Immature natural killer cell (primary cell): ENCODE results near the gene RNU5B-1. TPM values are rescaled to one million over a fixed set of nuclear protein-coding genes. Genes with fewer than 3 reads are reported as not detected.
A peak's percentile ranks its signal among the peaks of the same experiment; 100 is the strongest.
"Not testable (repeated sequence)": the region's sequence is repeated elsewhere in the genome, so short reads cannot be mapped to it uniquely, and the experiment has no call there.

Source experiments
- DNase-seq, 3 donors: peaks; one replicate each; pipeline ENCODE4 v3.0.0; 2022; ENCODE audit warnings: mixed read lengths in 1 of 3
- H3K27ac Mint-ChIP-seq, 6 donors: one replicate each; pipeline ENCODE4 v1.8.0; 2020; ENCODE audit warnings: mixed read lengths in 6 of 6, mild to moderate bottlenecking in 5 of 6, inconsistent platforms in 4 of 6, moderate library complexity in 3 of 6
- H3K27me3 Mint-ChIP-seq, 3 donors: one replicate each; pipeline ENCODE4 v1.8.0; 2020 to 2021; ENCODE audit warnings: low read depth in 3 of 3, mild to moderate bottlenecking in 3 of 3, mixed read lengths in 3 of 3, moderate library complexity in 3 of 3, inconsistent platforms in 1 of 3
- H3K36me3 Mint-ChIP-seq, 3 donors: one replicate each; pipeline ENCODE4 v1.8.0; 2020; ENCODE audit warnings: mixed read lengths in 3 of 3, inconsistent platforms in 2 of 3, mild to moderate bottlenecking in 2 of 3
- H3K4me1 Mint-ChIP-seq, 2 donors: one replicate each; pipeline ENCODE4 v1.8.0; 2020; ENCODE audit warnings: inconsistent platforms in 2 of 2, mild to moderate bottlenecking in 2 of 2, mixed read lengths in 2 of 2, moderate library complexity in 1 of 2
- H3K4me3 Mint-ChIP-seq, 5 donors: one replicate each; pipeline ENCODE4 v1.8.0; 2020; ENCODE audit warnings: mild to moderate bottlenecking in 5 of 5, mixed read lengths in 5 of 5, inconsistent platforms in 3 of 5, moderate library complexity in 3 of 5
- H3K9me3 Mint-ChIP-seq, 6 donors: one replicate each; pipeline ENCODE4 v1.8.0; 2020; ENCODE audit warnings: mild to moderate bottlenecking in 6 of 6, mixed read lengths in 6 of 6, inconsistent platforms in 4 of 6, moderate library complexity in 3 of 6
- polyA plus RNA-seq, 3 donors: library from polyadenylated mRNA; unstranded; fragments of 300-500 nt; fragmentation: Illumina TruSeq; gene quantifications; one replicate each; pipeline ENCODE4 v1.2.3, GENCODE V29; 2021

The RNU5B-1 gene
- polyA plus RNA-seq, result not detected

DNA sequence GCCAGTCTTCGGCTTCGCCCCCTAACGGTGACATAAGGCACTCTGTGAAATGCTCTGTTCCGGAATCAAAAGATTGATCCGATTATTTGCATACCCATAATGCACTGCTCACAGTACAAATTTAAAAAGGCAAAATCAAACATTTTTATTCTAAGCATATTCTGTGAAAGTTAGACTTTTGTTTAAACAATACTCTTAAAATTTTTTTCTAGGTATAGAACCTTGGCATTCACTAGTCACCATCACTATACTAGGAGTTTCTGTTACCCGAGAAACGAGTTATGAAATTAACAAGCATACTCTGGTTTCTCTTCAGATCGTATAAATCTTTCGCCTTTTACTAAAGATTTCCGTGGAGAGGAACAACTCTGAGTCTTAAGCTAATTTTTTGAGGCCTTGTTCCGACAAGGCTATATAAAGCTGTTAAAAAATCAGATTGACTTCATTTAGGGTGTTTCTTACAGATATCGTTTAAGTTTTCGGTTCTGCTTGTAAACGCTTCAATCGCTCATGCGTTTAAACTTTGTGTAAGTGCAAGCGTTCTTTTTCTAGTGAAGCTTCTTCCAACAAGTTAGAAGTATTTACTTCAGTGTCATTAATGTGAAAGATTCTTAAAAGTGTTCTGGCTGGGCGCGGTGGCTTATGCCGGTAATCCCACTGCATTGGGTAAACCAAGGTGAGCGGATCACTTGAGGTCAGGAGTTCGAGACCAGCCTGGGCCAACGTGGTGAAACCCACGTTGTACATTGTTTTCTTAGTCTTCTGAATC lies at the start of gene RNU5B-1:
Gene RNU5B-1, plus strand, starts transcription at position 297 of the 769 bp plus-strand sequence.
- Mint-ChIP-seq H3K9me3 (no peaks in the 10 kb centered on the region), H3K4me1 (peaks cover 33 to 44% of the 10 kb centered on the region in 2 donors), H3K36me3 (no peaks in the 10 kb centered on the region), H3K4me3 (peak within 1 kb of the TSS; percentile 96 to 100 (median 97)), H3K27ac (peak within 1 kb of the TSS; percentile 97 to 99 (median 98)), H3K27me3 (peaks cover 12 to 28% (median 19%) of the 10 kb centered on the region in 3 donors)
- peak; percentile 90 to 93 (median 92) for DNase-seq

DNA sequence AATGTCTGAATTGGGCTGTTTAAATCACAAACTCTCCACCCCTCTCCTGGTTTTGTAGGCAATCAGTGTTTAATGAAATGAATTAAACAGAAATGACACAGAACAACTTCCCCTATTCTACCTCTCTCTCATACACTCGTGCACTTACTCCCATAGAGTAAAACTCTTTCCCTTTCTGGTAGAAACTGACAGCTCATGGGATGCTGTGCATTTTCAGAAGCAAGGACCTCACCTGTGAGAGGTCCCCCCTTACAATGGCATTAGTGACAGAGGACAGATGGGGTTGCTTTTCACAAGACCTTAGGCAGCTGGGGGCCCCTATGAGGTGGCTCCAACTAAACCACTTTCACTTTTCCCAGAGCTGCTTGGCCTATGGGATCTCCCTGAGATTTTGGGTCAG lies 49.7 kb upstream of the RNU5B-1 start:
- Mint-ChIP-seq H3K27ac (no peak overlapping the region), H3K36me3 (peaks cover 20 to 29% (median 22%) of the 10 kb centered on the region in 3 donors), H3K9me3 (no peaks in the 10 kb centered on the region), H3K4me3 (no peak overlapping the region), H3K4me1 (no peaks in the 10 kb centered on the region), H3K27me3 (peaks cover 0 to 2% (median 0%) of the 10 kb centered on the region in 3 donors)
- DNase-seq, result no peak

DNA sequence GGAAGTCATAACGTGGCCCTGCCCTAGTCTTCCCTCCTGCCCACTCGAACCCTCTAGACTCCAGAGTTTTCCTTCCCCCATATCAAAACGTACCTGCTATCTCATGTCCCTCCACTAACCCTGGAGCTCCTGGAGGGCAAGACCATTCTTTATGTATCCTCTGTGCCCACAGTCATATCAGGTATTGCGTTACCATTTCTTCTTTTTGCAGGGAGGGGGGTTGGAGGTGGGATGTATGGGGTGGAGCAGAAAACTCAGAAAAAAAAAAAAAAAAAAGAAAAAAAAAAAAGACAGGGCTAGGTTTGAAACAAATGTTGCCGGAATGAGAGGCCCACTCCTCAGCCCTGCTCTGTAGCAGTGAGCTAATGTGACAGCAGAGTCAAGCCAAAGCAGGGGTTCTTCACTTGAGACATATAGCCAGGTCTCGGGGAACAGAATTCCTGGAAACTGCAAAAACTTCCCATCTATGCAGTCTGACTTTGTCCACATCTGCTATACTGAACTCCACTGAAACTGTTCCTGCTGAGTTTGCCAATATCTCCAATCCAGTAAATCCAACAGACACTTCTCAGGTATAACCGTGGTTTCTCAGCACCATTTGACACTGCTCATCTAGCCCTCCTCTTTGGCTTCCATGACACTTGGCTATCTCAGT lies 48.9 kb upstream of the RNU5B-1 start:
- Mint-ChIP-seq H3K4me3 (no peak overlapping the region), H3K36me3 (peaks cover 25 to 36% (median 27%) of the 10 kb centered on the region in 3 donors), H3K4me1 (no peaks in the 10 kb centered on the region), H3K9me3 (no peaks in the 10 kb centered on the region), H3K27ac (peak overlapping the region in 2 of 6 donors; percentile 3 to 65), H3K27me3 (peaks cover 0 to 2% (median 0%) of the 10 kb centered on the region in 3 donors)
- DNase-seq, result no peak

GRCh38 chr15:65258375-65259262 lies 45.9 kb upstream of the RNU5B-1 start:
- Mint-ChIP-seq H3K27me3 (peaks cover 0 to 2% (median 0%) of the 10 kb centered on the region in 3 donors), H3K27ac (no peak overlapping the region), H3K36me3 (peaks cover 30 to 53% (median 36%) of the 10 kb centered on the region in 3 donors)

DNA sequence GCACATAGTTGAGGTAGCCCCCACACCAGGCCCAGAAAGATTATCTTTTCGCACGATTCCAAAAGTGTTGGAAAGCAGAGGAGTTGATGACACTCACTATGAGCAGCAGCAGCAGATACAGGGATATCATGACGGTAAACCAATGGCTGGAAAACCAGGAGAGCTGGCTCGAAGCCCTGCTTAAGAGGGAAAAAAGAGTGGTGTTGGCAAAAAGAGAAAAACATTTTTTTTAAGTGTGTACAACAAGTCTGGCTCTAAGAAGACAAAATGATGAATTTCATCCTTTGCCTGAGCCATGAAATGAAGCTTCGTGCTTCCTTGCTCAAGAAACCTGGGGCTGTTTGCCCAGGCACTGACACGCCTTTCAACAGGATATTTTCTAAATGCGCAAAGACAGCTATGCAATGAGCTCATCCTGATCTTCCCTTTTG lies 45.1 kb upstream of the RNU5B-1 start:
- H3K27ac Mint-ChIP-seq, result no peak overlapping the region

More at GRCh38 chr15:65258375-65259262, 45.9 kb upstream of the RNU5B-1 start:
- Mint-ChIP-seq H3K4me3 (no peak overlapping the region), H3K9me3 (no peaks in the 10 kb centered on the region), H3K4me1 (no peaks in the 10 kb centered on the region)
- no peak for DNase-seq

DNA sequence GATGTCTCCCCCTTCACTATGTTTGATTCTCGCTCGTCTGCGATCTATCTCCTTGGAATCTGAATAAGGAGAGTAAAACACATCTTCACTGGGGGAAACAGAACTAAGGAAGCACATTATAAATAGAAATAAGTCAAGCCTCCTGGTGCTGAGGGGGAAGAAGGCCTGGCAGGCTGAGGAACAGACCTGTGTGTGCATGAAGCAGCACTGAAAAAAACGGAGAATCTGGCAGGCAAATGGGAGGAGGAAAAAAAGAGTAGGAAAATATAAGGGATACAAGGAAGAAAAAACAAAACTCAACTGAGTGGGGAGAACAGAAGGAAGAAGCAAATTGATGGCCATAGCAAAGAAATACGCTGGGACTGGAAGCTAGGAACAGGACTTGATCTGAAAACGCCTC lies 43.5 kb upstream of the RNU5B-1 start:
- H3K27me3 Mint-ChIP-seq, result peaks cover 0 to 2% (median 0%) of the 10 kb centered on the region in 3 donors
- DNase-seq, result no peak
- no peak overlapping the region for H3K4me3 Mint-ChIP-seq
- H3K4me1 Mint-ChIP-seq, result no peaks in the 10 kb centered on the region
- H3K36me3 Mint-ChIP-seq, result peaks cover 27 to 53% (median 35%) of the 10 kb centered on the region in 3 donors
- no peaks in the 10 kb centered on the region for H3K9me3 Mint-ChIP-seq
- peak overlapping the region in 2 of 6 donors; percentile 9 to 56 for H3K27ac Mint-ChIP-seq

More for the DNA sequence above, 45.1 kb upstream of the RNU5B-1 start:
- no peaks in the 10 kb centered on the region for H3K9me3 Mint-ChIP-seq
- no peak for DNase-seq
- no peak overlapping the region for H3K4me3 Mint-ChIP-seq
- no peaks in the 10 kb centered on the region for H3K4me1 Mint-ChIP-seq
- H3K27me3 Mint-ChIP-seq, result peaks cover 0 to 2% (median 0%) of the 10 kb centered on the region in 3 donors
- H3K36me3 Mint-ChIP-seq, result peaks cover 30 to 52% (median 36%) of the 10 kb centered on the region in 3 donors

GRCh38 chr15:65263313-65263712 lies 41.2 kb upstream of the RNU5B-1 start:
- H3K27ac Mint-ChIP-seq, result no peak overlapping the region
- no peaks in the 10 kb centered on the region for H3K27me3 Mint-ChIP-seq
- peaks cover 19 to 52% (median 26%) of the 10 kb centered on the region in 3 donors for H3K36me3 Mint-ChIP-seq
- no peaks in the 10 kb centered on the region for H3K9me3 Mint-ChIP-seq
- no peak for DNase-seq
- peaks cover 4 to 6% of the 10 kb centered on the region in 2 donors for H3K4me1 Mint-ChIP-seq
- no peak overlapping the region for H3K4me3 Mint-ChIP-seq

- no peaks in the 10 kb centered on the region for H3K27me3 Mint-ChIP-seq
- peaks cover 4 to 6% of the 10 kb centered on the region in 2 donors for H3K4me1 Mint-ChIP-seq
- no peaks in the 10 kb centered on the region for H3K9me3 Mint-ChIP-seq
- H3K27ac Mint-ChIP-seq, result peak overlapping the region in 1 of 6 donors; percentile 16
- H3K4me3 Mint-ChIP-seq, result no peak overlapping the region
- no peak for DNase-seq
- peaks cover 16 to 44% (median 22%) of the 10 kb centered on the region in 3 donors for H3K36me3 Mint-ChIP-seq
Measured at GRCh38 chr15:65264863-65265430, 39.5 kb upstream of the RNU5B-1 start.

DNA sequence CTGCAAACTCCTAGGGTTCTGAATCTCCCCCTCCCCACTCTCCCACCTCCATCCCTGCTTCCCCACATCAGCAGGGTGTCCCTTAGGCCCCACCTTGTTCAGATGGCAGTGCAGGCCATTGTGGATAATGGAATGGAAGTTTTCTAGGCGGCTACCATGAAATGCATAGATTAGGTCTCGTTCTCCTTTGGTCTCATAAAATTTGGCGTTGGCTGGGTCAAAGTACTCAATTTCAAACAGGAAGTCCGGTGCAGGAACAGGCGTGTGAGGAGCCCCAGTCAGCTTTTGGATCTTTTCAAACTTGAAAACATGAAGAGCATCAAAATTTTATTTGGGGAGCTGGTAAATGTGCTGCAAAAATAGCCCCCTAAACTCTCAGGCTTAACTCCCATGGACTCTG lies 38.0 kb upstream of the RNU5B-1 start:
- no peak for DNase-seq
- no peak overlapping the region for H3K27ac Mint-ChIP-seq
- no peaks in the 10 kb centered on the region for H3K27me3 Mint-ChIP-seq
- peaks cover 6% of the 10 kb centered on the region in 2 donors for H3K4me1 Mint-ChIP-seq
- H3K36me3 Mint-ChIP-seq, result peaks cover 8 to 32% (median 11%) of the 10 kb centered on the region in 3 donors
- H3K4me3 Mint-ChIP-seq, result no peak overlapping the region
- H3K9me3 Mint-ChIP-seq, result no peaks in the 10 kb centered on the region

DNA sequence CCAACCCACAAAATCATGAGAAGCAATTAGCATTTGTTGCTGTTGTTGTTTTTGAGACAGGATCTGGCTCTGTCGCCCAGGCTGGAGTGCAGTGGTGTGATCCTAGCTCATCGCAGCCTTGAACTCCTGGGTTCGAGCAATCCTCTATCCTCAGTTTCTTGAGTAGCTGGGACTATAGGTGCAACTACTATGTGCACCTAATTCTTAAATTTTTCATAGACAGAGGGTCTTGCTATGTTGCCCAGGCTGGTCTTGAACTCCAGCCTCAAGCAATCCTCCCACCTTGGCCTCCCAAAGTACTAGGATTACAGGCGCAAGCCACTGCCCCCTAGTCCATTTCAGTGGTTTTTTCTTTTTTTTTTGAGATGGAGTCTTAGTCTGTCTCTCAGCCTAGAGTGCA lies 36.1 kb upstream of the RNU5B-1 start:
- peaks cover 8 to 21% (median 8%) of the 10 kb centered on the region in 3 donors for H3K36me3 Mint-ChIP-seq
- no peak overlapping the region for H3K27ac Mint-ChIP-seq

DNA sequence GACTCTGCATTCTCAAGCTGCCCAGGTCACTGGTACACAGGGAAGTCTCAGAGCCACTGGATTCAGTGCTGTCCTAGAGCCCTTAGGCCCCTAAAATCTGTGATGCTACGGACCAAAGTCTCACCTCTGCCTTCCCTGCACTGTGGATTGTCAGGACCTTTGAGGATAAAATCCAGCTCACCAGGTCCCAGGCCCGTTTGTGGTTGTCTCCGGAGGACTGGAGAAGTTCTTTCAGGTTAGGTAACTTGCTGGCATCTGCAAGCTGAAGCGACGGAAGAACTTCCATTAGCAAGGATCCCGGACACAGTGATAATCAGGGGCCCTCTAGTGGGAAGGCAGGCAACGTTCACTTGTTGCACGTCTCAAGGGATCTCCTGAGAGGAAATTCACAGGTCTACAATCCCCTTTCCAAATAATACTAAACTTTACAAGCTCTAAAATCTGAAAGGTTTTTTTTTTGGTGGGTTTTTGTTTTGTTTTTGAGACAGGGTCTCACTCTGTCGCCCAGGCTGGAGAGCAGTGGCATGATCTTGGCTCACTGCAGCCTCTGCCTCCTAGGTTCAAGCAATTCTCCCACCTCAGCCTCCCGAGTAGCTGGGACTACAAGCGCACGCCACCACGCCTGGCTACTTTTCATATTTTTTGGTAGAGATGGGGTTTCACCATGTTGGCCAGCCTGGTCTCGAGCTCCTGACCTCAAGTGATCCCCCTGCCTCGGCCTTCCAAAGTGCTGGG lies 33.5 kb upstream of the RNU5B-1 start:
- DNase-seq, H3K9me3 Mint-ChIP-seq, H3K27ac Mint-ChIP-seq, H3K27me3 Mint-ChIP-seq, H3K4me3 Mint-ChIP-seq: not testable (repeated sequence)
- Mint-ChIP-seq H3K36me3 (peaks cover 8 to 13% (median 8%) of the 10 kb centered on the region in 3 donors), H3K4me1 (peaks cover 20 to 22% of the 10 kb centered on the region in 2 donors)

More for the DNA sequence above, 36.1 kb upstream of the RNU5B-1 start:
- Mint-ChIP-seq H3K4me3 (no peak overlapping the region), H3K4me1 (peaks cover 6 to 10% of the 10 kb centered on the region in 2 donors), H3K9me3 (no peaks in the 10 kb centered on the region), H3K27me3 (no peaks in the 10 kb centered on the region)
- DNase-seq, result no peak

DNA sequence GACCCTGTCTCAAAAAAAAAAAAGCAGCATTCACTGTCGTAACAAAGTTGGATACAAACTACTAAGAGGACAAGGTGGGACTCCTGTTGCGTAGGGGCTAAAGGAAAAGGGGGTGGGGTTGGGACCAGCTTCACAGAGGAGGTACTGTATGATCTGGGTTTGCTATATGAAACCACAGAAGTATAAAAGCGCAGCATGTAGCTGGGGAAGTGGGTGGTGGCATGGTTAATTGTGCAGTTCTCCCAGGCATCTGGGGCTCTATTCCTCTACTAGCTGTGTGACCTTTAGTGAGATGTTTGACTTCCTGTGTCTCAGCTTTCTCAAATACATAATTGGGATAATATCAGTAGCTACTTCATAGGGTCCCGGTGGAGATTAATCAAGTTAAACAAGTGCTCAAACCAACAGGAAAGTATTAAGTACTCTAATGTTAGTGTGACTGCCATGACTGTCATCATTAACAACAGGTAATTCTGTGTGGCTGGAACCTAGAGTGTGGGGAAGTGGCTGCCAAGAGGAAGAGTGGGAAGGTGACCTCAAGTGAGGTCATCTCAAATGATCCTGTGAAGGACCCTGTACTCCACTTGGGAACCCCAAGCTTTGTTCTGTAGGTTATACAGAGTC lies 29.3 kb upstream of the RNU5B-1 start:
- H3K4me3 Mint-ChIP-seq, result peak overlapping the region in 1 of 5 donors; percentile 5
- H3K27me3 Mint-ChIP-seq, result no peaks in the 10 kb centered on the region
- peak overlapping the region; percentile 0 to 79 (median 48) for H3K27ac Mint-ChIP-seq
- peaks cover 40 to 45% of the 10 kb centered on the region in 2 donors for H3K4me1 Mint-ChIP-seq
- no peaks in the 10 kb centered on the region for H3K9me3 Mint-ChIP-seq
- DNase-seq, result no peak
- peaks cover 0 to 3% (median 0%) of the 10 kb centered on the region in 3 donors for H3K36me3 Mint-ChIP-seq
